ENCODE data around the gene PCDHGB4. TPM values are rescaled to one million over a fixed set of nuclear protein-coding genes. Genes with fewer than 3 reads are reported as not detected.
A peak's percentile ranks its signal among the peaks of the same experiment; 100 is the strongest.
"Not testable (repeated sequence)": the region's sequence is repeated elsewhere in the genome, so short reads cannot be mapped to it uniquely, and the experiment has no call there.

PCDHGB4 gene
- total RNA-seq, 2 donors from 2014 or later = 6.7 to 9.9 TPM

DNA sequence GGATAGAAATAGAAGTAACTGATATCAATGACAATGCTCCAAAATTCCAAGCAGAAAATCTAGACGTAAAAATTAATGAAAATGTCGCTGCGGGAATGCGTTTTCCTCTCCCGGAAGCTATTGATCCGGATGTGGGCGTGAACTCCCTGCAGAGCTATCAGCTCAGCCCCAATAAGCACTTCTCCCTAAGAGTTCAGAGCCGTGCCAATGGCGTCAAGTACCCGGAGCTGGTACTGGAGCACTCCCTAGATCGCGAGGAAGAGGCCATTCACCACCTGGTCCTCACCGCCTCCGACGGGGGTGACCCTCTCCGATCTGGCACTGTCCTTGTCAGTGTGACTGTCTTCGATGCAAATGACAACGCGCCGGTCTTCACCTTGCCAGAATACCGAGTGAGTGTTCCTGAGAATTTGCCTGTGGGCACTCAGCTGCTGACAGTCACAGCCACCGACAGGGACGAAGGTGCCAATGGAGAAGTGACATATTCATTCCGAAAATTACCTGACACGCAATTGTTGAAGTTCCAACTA, 26.1 kb downstream of the PCDHGB4 start:
- Histone ChIP-seq H3K27ac (no peak overlapping the region), H3K4me3 (peak overlapping the region; percentile 5 to 27), H3K4me1 (replicated peaks) (no peaks in the 10 kb centered on the region), H3K36me3 (no peaks in the 10 kb centered on the region), H3K9me3 (no peaks in the 10 kb centered on the region), H3K27me3 (replicated peaks; ENCODE audit: insufficient read depth) (peaks cover 2% of the 10 kb centered on the region)
- TF ChIP-seq POLR2A (IDR thresholded peaks at IDR 0.05) = no peak
- TF ChIP-seq, protein P1, sequence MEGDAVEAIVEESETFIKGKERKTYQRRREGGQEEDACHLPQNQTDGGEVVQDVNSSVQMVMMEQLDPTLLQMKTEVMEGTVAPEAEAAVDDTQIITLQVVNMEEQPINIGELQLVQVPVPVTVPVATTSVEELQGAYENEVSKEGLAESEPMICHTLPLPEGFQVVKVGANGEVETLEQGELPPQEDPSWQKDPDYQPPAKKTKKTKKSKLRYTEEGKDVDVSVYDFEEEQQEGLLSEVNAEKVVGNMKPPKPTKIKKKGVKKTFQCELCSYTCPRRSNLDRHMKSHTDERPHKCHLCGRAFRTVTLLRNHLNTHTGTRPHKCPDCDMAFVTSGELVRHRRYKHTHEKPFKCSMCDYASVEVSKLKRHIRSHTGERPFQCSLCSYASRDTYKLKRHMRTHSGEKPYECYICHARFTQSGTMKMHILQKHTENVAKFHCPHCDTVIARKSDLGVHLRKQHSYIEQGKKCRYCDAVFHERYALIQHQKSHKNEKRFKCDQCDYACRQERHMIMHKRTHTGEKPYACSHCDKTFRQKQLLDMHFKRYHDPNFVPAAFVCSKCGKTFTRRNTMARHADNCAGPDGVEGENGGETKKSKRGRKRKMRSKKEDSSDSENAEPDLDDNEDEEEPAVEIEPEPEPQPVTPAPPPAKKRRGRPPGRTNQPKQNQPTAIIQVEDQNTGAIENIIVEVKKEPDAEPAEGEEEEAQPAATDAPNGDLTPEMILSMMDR (IDR thresholded peaks at IDR 0.05) = no peak
- TF ChIP-seq POLR2AphosphoS5 (IDR thresholded peaks at IDR 0.05) = no peak
- no peak for DNase-seq (ENCODE audit: low spot score)
- intact Hi-C loops (cut with DNase I) = loop anchor here (10.0 kb wide), 1 partner anchor 111 kb away; no protein-coding TSS in a partner anchor
- WGBS = 16% methylated on average over 25 of the region's 25 CpGs

- not testable (repeated sequence) for H3K36me3 ChIP-seq; H3K27ac ChIP-seq; DNase-seq (ENCODE audit: low spot score); H3K27me3 ChIP-seq (replicated peaks; ENCODE audit: insufficient read depth); H3K9me3 ChIP-seq; H3K4me3 ChIP-seq; H3K4me1 ChIP-seq (replicated peaks)
- intact Hi-C loops (cut with DNase I) = loop anchor here (10.0 kb wide), 1 partner anchor 110 kb away; no protein-coding TSS in a partner anchor
- 25% methylated on average over 37 of the region's 46 CpGs for WGBS
Measured at GRCh38 chr5:141414548-141415274, 27.2 kb downstream of the PCDHGB4 start.

- intact Hi-C loops (cut with DNase I) = loop anchor here (10.0 kb wide), 1 partner anchor 110 kb away; no protein-coding TSS in a partner anchor
- not testable (repeated sequence) for H3K4me1 ChIP-seq (replicated peaks); H3K27me3 ChIP-seq (replicated peaks; ENCODE audit: insufficient read depth); H3K4me3 ChIP-seq; H3K9me3 ChIP-seq; H3K36me3 ChIP-seq; DNase-seq (ENCODE audit: low spot score); H3K27ac ChIP-seq
- 26% methylated on average over 18 of the region's 24 CpGs for WGBS
Measured at GRCh38 chr5:141415275-141415618, 27.7 kb downstream of the PCDHGB4 start.

GRCh38 chr5:141417494-141418172, 30.1 kb downstream of the PCDHGB4 start, which contains the start of gene PCDHGB7:
Gene PCDHGB7 (plus strand): TSS chr5:141417677. CDS start chr5:141417860, 183 bp downstream.
- 9% methylated on average over 46 of the region's 47 CpGs for WGBS
- not testable (repeated sequence) for H3K4me1 ChIP-seq (replicated peaks); H3K36me3 ChIP-seq; H3K27me3 ChIP-seq (replicated peaks; ENCODE audit: insufficient read depth); H3K9me3 ChIP-seq
- H3K27ac ChIP-seq = peak within 1 kb of the TSS in 1 of 2 donors; percentile 36
- peak; percentile 53 for DNase-seq (ENCODE audit: low spot score)
- intact Hi-C loops (cut with DNase I) = loop anchor here (10.0 kb wide), 1 partner anchor 107 kb away; no protein-coding TSS in a partner anchor
- peak within 1 kb of the TSS; percentile 23 to 30 for H3K4me3 ChIP-seq
- TF ChIP-seq, protein P1 (IDR thresholded peaks at IDR 0.05) = peak in 3 of 4 experiments; percentile 33 to 80 (median 67)

DNA sequence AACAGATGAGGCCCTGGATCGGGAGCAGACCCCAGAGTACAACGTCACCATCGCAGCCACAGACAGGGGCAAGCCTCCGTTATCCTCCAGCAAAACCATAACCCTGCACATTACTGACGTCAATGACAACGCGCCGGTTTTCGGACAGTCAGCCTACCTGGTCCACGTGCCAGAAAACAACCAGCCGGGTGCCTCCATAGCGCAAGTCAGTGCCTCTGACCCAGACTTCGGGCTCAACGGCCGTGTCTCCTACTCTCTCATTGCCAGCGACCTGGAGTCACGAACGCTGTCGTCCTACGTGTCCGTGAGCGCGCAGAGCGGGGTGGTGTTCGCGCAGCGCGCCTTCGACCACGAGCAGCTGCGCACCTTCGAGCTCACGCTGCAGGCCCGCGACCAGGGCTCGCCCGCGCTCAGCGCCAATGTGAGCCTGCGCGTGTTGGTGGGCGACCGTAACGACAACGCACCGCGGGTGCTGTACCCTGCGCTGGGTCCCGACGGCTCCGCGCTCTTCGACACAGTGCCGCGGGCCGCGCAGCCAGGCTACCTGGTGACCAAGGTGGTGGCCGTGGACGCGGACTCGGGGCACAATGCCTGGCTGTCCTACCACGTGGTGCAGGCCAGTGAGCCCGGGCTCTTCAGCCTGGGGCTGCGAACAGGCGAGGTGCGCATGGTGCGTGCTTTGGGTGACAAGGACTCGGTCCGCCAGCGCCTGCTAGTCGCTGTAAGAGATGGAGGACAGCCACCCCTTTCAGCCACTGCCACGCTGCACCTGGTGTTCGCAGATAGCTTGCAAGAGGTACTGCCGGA, 31.8 kb downstream of the PCDHGB4 start:
- H3K4me1 ChIP-seq (replicated peaks) = no peaks in the 10 kb centered on the region
- H3K9me3 ChIP-seq = no peaks in the 10 kb centered on the region
- intact Hi-C loops (cut with DNase I) = loop anchor here (10.0 kb wide), 1 partner anchor 106 kb away; no protein-coding TSS in a partner anchor
- no peaks in the 10 kb centered on the region for H3K36me3 ChIP-seq
- H3K27me3 ChIP-seq (replicated peaks; ENCODE audit: insufficient read depth) = no peaks in the 10 kb centered on the region
- no peak overlapping the region for H3K27ac ChIP-seq
- no peak for DNase-seq (ENCODE audit: low spot score)
- 27% methylated on average over 71 of the region's 74 CpGs for WGBS
- no peak overlapping the region for H3K4me3 ChIP-seq
- TF ChIP-seq, protein P1 (IDR thresholded peaks at IDR 0.05) = no peak
- TF ChIP-seq POLR2AphosphoS5 (IDR thresholded peaks at IDR 0.05) = no peak
- no peak for TF ChIP-seq POLR2A (IDR thresholded peaks at IDR 0.05)
